ENCODE data around the gene MRPL37.

The MRPL37 gene

DNA sequence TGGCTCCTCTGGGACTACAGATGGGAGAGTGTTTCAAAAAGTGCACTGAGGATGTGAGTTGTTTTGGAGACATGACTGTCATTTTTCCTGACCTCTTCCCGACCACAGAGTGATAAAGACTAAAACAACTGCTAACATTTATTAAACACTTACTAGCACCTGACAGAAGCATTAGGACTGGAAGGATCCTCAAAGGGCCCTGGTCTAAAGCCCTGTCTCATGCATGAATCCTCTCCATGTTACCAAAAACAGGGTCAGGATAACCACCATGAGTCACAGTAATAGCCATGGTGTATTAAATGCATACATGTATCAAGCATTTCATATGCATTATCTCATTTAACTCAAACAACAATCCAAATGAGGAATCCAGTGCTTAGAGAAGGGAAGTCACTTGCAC, 11.7 kb upstream of the MRPL37 start:
- TF ChIP-seq TAF1 (IDR thresholded peaks at IDR 0.05; ENCODE audit: borderline replicate concordance, insufficient read depth, low read length) (no peak), POLR2AphosphoS5 (IDR thresholded peaks at IDR 0.05; ENCODE audit: low read depth, low read length) (no peak), FOXP2 (optimal IDR thresholded peaks at IDR 0.05; ENCODE audit: borderline replicate concordance, extremely low read depth, extremely low read length, insufficient read depth) (no peak), SIN3A (IDR thresholded peaks at IDR 0.05; ENCODE audit: borderline replicate concordance, insufficient read depth, low read length) (no peak)
- TF ChIP-seq, protein P1, sequence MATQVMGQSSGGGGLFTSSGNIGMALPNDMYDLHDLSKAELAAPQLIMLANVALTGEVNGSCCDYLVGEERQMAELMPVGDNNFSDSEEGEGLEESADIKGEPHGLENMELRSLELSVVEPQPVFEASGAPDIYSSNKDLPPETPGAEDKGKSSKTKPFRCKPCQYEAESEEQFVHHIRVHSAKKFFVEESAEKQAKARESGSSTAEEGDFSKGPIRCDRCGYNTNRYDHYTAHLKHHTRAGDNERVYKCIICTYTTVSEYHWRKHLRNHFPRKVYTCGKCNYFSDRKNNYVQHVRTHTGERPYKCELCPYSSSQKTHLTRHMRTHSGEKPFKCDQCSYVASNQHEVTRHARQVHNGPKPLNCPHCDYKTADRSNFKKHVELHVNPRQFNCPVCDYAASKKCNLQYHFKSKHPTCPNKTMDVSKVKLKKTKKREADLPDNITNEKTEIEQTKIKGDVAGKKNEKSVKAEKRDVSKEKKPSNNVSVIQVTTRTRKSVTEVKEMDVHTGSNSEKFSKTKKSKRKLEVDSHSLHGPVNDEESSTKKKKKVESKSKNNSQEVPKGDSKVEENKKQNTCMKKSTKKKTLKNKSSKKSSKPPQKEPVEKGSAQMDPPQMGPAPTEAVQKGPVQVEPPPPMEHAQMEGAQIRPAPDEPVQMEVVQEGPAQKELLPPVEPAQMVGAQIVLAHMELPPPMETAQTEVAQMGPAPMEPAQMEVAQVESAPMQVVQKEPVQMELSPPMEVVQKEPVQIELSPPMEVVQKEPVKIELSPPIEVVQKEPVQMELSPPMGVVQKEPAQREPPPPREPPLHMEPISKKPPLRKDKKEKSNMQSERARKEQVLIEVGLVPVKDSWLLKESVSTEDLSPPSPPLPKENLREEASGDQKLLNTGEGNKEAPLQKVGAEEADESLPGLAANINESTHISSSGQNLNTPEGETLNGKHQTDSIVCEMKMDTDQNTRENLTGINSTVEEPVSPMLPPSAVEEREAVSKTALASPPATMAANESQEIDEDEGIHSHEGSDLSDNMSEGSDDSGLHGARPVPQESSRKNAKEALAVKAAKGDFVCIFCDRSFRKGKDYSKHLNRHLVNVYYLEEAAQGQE (IDR thresholded peaks at IDR 0.05; ENCODE audit: insufficient read depth in 1 of 2, low read depth in 2 of 2, low read length in 2 of 2), result no peak

DNA sequence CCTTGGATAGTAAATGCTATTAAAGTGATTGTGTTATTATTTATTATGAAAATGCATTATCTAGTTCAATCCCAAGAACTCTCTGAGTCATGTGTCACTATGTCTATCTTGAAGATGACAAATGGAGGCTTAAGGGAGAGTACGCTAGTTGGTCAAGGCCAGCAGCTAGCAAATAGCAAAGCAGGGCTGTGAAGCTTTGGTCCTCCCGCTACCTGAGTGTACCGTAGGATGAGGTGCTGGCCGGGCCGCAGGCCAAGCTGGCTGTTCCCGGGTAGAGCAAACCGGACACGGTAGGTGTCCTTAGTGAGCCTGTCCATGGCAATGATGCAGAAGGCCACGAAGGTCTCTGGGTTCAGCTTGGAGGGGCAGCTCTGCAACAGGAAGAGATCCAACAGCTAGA, 9.4 kb upstream of the MRPL37 start:
- TF ChIP-seq SIN3A (IDR thresholded peaks at IDR 0.05; ENCODE audit: borderline replicate concordance, insufficient read depth, low read length), result no peak
- TF ChIP-seq POLR2AphosphoS5 (IDR thresholded peaks at IDR 0.05; ENCODE audit: low read depth, low read length), result no peak
- no peak for TF ChIP-seq TAF1 (IDR thresholded peaks at IDR 0.05; ENCODE audit: borderline replicate concordance, insufficient read depth, low read length)

DNA sequence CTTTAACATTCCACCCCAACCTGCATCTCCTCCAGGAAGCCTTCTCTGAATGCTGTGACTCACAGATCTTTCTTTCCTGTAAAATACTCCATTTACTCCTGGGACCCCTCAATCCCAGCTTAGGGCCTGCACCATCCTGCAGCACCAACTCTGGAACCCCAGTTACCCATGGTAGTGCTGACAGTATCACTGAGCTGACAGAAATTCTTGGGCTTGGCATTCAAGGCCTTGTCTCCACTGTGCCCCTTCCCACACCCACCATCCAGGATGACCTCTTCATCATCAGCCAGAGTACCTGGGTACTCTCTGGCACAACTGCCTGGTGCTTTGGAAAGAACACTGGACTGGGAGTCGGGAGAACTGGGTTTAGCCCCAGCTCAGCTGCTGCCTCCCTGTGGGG, 8.4 kb upstream of the MRPL37 start:
- TF ChIP-seq, protein P1 (IDR thresholded peaks at IDR 0.05; ENCODE audit: insufficient read depth in 1 of 2, low read depth in 2 of 2, low read length in 2 of 2), result no peak
- TF ChIP-seq FOXP2 (optimal IDR thresholded peaks at IDR 0.05; ENCODE audit: borderline replicate concordance, extremely low read depth, extremely low read length, insufficient read depth), result no peak
- TF ChIP-seq POLR2AphosphoS5 (IDR thresholded peaks at IDR 0.05; ENCODE audit: low read depth, low read length), result no peak
- no peak for TF ChIP-seq SIN3A (IDR thresholded peaks at IDR 0.05; ENCODE audit: borderline replicate concordance, insufficient read depth, low read length)
- no peak for TF ChIP-seq TAF1 (IDR thresholded peaks at IDR 0.05; ENCODE audit: borderline replicate concordance, insufficient read depth, low read length)

DNA sequence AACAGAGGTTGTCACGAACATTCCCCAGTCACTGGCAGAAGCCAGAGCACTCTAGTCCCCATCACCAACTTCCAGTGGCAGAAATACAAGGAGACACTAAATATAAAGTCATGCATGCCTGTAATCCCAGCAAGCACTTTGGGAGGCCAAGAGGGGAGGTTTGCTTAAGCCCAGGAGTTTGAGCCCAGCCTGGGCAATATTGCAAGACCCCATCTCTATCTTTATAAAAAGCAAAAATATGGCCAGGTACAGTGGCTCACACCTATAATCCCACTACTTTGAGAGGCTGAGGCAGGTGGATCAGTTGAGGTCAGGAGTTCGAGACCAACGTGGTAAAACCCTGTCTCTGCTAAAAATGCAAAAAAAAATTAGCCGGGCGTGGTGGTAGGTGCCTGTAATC, 6.5 kb upstream of the MRPL37 start:
- TF ChIP-seq SIN3A (IDR thresholded peaks at IDR 0.05; ENCODE audit: borderline replicate concordance, insufficient read depth, low read length), result no peak
- no peak for TF ChIP-seq TAF1 (IDR thresholded peaks at IDR 0.05; ENCODE audit: borderline replicate concordance, insufficient read depth, low read length)
- TF ChIP-seq, protein P1 (IDR thresholded peaks at IDR 0.05; ENCODE audit: insufficient read depth in 1 of 2, low read depth in 2 of 2, low read length in 2 of 2), result no peak
- no peak for TF ChIP-seq FOXP2 (optimal IDR thresholded peaks at IDR 0.05; ENCODE audit: borderline replicate concordance, extremely low read depth, extremely low read length, insufficient read depth)
- no peak for TF ChIP-seq POLR2AphosphoS5 (IDR thresholded peaks at IDR 0.05; ENCODE audit: low read depth, low read length)

DNA sequence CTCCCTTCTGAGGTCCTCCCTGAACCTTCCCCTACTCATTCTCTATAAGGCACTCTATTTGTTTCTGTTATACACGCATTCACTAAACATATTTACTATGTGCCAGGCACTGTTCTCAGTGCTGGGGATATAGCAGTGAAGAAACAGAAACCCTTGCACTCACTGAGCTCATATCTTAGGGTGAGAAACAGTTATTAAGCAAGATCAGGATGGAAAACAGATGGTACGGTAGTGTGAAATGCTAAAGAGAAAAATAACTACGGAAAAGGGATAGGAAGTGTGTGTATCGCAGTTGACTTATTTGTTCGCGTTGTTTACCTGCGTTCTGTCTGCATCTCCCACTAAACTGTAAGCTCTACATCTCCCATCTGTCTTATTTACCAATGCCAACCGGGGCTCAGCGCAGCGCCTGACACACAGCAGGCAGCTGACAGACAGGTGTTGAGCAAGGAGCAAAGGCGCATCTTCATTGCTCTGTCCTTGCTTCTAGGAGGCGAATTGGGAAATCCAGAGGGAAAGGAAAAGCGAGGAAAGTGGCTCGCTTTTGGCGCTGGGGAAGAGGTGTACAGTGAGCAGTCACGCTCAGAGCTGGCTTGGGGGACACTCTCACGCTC, 709 bp upstream of the MRPL37 start:
- TF ChIP-seq POLR2AphosphoS5 (IDR thresholded peaks at IDR 0.05; ENCODE audit: low read depth, low read length) (no peak), SIN3A (IDR thresholded peaks at IDR 0.05; ENCODE audit: borderline replicate concordance, insufficient read depth, low read length) (no peak), FOXP2 (optimal IDR thresholded peaks at IDR 0.05; ENCODE audit: borderline replicate concordance, extremely low read depth, extremely low read length, insufficient read depth) (no peak), TAF1 (IDR thresholded peaks at IDR 0.05; ENCODE audit: borderline replicate concordance, insufficient read depth, low read length) (no peak)
- TF ChIP-seq, protein P1 (IDR thresholded peaks at IDR 0.05; ENCODE audit: insufficient read depth in 1 of 2, low read depth in 2 of 2, low read length in 2 of 2), result no peak

Measured in PFSK-1 (cell line).